WTC11 (cell line): Measurements from ENCODE around the gene ZNF175.

Experiments used
- AR ChIP-seq: fragments of 250-450 bp; sonication (Bioruptor Pico); IDR thresholded peaks from 2 replicates; pipeline ENCODE4 v1.9.0; 2021; ENCODE audit warnings: mild to moderate bottlenecking
- ARID4B ChIP-seq: sonication (generic); formaldehyde crosslinking; IDR thresholded peaks from 2 replicates; pipeline ENCODE4 v1.8.0; 2023; ENCODE audit warnings: missing genetic modification reagents, mild to moderate bottlenecking, borderline replicate concordance
- E2F1 ChIP-seq: sonication (generic); formaldehyde crosslinking; IDR thresholded peaks from 2 replicates; pipeline ENCODE4 v1.8.0; 2022; ENCODE audit warnings: mild to moderate bottlenecking, missing genetic modification reagents
- E2F4 ChIP-seq: sonication (generic); formaldehyde crosslinking; IDR thresholded peaks from 2 replicates; pipeline ENCODE4 v1.8.1; 2022; ENCODE audit warnings: low read depth, mild to moderate bottlenecking, moderate library complexity, missing genetic modification reagents, borderline replicate concordance
- FOXK1 ChIP-seq: sonication (generic); formaldehyde crosslinking; IDR thresholded peaks from 2 replicates; pipeline ENCODE4 v1.8.0; 2022; ENCODE audit warnings: mild to moderate bottlenecking, moderate library complexity, missing genetic modification reagents
- JAZF1 ChIP-seq: fragments of 250-450 bp; sonication (Bioruptor Pico); IDR thresholded peaks from 2 replicates; pipeline ENCODE4 v1.9.0; 2021; ENCODE audit warnings: moderate library complexity, mild to moderate bottlenecking, inconsistent platforms
- JUN ChIP-seq: sonication (generic); formaldehyde crosslinking; IDR thresholded peaks from 2 replicates; pipeline ENCODE4 v1.8.0; 2023; ENCODE audit warnings: mild to moderate bottlenecking, missing genetic modification reagents
- NFYB ChIP-seq: sonication (generic); formaldehyde crosslinking; conservative IDR thresholded peaks from 2 replicates; pipeline ENCODE4 v1.8.0; 2022; ENCODE audit warnings: low read depth, missing genetic modification reagents
- TEAD1 ChIP-seq: sonication (generic); formaldehyde crosslinking; IDR thresholded peaks from 2 replicates; pipeline ENCODE4 v1.8.0; 2022; ENCODE audit warnings: mild to moderate bottlenecking, missing genetic modification reagents
- ZSCAN18 ChIP-seq: fragments of 250-450 bp; sonication (Bioruptor Pico); IDR thresholded peaks from 2 replicates; pipeline ENCODE4 v2.1.2; 2022; ENCODE audit warnings: mild to moderate bottlenecking, moderate library complexity
- TF ChIP-seq, protein P1 (sequence below): fragments of 200-600 bp; IDR thresholded peaks from 2 replicates; pipeline ENCODE4 v1.8.0; 2022; ENCODE audit warnings: antibody characterized with exemption
- TF ChIP-seq, protein P2 (sequence below): sonication (generic); formaldehyde crosslinking; IDR thresholded peaks from 2 replicates; pipeline ENCODE4 v1.8.1; 2023; ENCODE audit warnings: mild to moderate bottlenecking, missing genetic modification reagents, moderate library complexity

GRCh38 chr19:51551673-51552432 is 19.2 kb upstream of the ZNF175 start:
- TF ChIP-seq, protein P1, sequence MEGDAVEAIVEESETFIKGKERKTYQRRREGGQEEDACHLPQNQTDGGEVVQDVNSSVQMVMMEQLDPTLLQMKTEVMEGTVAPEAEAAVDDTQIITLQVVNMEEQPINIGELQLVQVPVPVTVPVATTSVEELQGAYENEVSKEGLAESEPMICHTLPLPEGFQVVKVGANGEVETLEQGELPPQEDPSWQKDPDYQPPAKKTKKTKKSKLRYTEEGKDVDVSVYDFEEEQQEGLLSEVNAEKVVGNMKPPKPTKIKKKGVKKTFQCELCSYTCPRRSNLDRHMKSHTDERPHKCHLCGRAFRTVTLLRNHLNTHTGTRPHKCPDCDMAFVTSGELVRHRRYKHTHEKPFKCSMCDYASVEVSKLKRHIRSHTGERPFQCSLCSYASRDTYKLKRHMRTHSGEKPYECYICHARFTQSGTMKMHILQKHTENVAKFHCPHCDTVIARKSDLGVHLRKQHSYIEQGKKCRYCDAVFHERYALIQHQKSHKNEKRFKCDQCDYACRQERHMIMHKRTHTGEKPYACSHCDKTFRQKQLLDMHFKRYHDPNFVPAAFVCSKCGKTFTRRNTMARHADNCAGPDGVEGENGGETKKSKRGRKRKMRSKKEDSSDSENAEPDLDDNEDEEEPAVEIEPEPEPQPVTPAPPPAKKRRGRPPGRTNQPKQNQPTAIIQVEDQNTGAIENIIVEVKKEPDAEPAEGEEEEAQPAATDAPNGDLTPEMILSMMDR: no peak
- TF ChIP-seq TEAD1 (no peak), JUN (CRISPR knock-in tag) (no peak), ARID4B (CRISPR knock-in tag) (no peak), ZSCAN18 (CRISPR knock-in tag) (no peak), AR (CRISPR knock-in tag) (no peak), E2F4 (no peak), NFYB (CRISPR knock-in tag) (no peak), FOXK1 (no peak), JAZF1 (CRISPR knock-in tag) (no peak), E2F1 (CRISPR knock-in tag) (no peak)
- TF ChIP-seq, protein P2, sequence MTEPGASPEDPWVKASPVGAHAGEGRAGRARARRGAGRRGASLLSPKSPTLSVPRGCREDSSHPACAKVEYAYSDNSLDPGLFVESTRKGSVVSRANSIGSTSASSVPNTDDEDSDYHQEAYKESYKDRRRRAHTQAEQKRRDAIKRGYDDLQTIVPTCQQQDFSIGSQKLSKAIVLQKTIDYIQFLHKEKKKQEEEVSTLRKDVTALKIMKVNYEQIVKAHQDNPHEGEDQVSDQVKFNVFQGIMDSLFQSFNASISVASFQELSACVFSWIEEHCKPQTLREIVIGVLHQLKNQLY: no peak
